Ovary (tissue), 10 donors: ENCODE measurements around the gene RPS26. TPM values are rescaled to one million over a fixed set of nuclear protein-coding genes. Genes with fewer than 3 reads are reported as not detected.

Source experiments
- DNase-seq, 5 donors: peaks; one replicate each; pipeline ENCODE4 v3.0.0-alpha.2; 2019 to 2020
- H3K27ac ChIP-seq, 2 donors: fragments of 200-600 bp; one replicate each; pipeline versions ENCODE4 v1.5.1 to v1.8.0; 2019 to 2022
- H3K27me3 ChIP-seq: fragments of 200-600 bp; one replicate; pipeline ENCODE4 v1.8.0; 2022
- H3K36me3 ChIP-seq: fragments of 200-600 bp; sonication (generic); one replicate; pipeline ENCODE4 v1.5.1; 2019
- H3K4me1 ChIP-seq: one replicate; pipeline ENCODE4 v1.8.1; 2013; ENCODE audit warnings: mild to moderate bottlenecking, moderate library complexity; ENCODE audit not compliant: insufficient read depth
- H3K4me3 ChIP-seq: fragments of 200-600 bp; sonication (generic); one replicate; pipeline ENCODE4 v1.5.1; 2017
- H3K9me3 ChIP-seq, 2 donors: fragments of 200-600 bp in 1 of 2; sonication (generic) in 1 of 2; one replicate each; pipeline versions ENCODE4 v1.5.1 to v1.8.1; 2013 to 2019; ENCODE audit warnings: mild to moderate bottlenecking in 1 of 2, moderate library complexity in 1 of 2
- EP300 ChIP-seq: sonication (generic); formaldehyde crosslinking; IDR thresholded peaks from one replicate; pipeline ENCODE4 v1.6.1; 2017; ENCODE audit warnings: antibody characterized with exemption
- POLR2A ChIP-seq: fragments of 450-650 bp; IDR thresholded peaks from one replicate; pipeline ENCODE4 v1.6.1; 2017; ENCODE audit warnings: antibody characterized with exemption, mild to moderate bottlenecking, moderate library complexity
- WGBS, 3 donors: extraction: QIAGEN DNeasy Blood & Tissue Kit in 1 of 3; methylation state at CpG; one replicate each; pipeline versions ENCODE4 v1.1.5 to v1.1.7; 2013 to 2017; 5-methylcytosine and 5-hydroxymethylcytosine counted together
- intact Hi-C, 4 donors: fragments of 100-400 bp; cut with DNase I; formaldehyde crosslinking; loops; one replicate each; pipeline versions ENCODE4 v1.11.0 to v1.15.1; 2022 to 2023
- long read RNA-seq, 3 donors: library from polyadenylated mRNA in 2 of 3; unstranded in 2 of 3; transcript quantifications; one replicate each; pipeline ENCODE4 v2.0.0 and lab custom pipeline, GENCODE V29; 2021 to 2026
- polyA plus RNA-seq, 2 donors: library from polyadenylated mRNA; stranded (reverse); fragments of 200-250 nt in 1 of 2; fragments of 350-450 nt in 1 of 2; fragmentation: Illumina TruSeq in 1 of 2; extraction: RNeasy Lipid Tissue Mini Kit (QIAGEN cat#74804) in 1 of 2; gene quantifications; one replicate each; pipeline ENCODE4 v1.2.3, GENCODE V29; 2013 to 2014
- total RNA-seq, 7 donors: library from RNA; depleted of rRNA in 2 of 7; stranded (reverse); fragments of >200 nt in 2 of 7; fragmentation: NEBNext Ultra II Directional in 3 of 7; extraction: Animal tissue kit (Norgen Biotek cat#: 25700) in 3 of 7; gene quantifications; one replicate each; pipeline versions ENCODE4 v1.1.0 to v1.2.4, GENCODE V29; 2016 to 2023
- TF ChIP-seq, protein P1 (sequence below), 3 donors: fragments of 450-650 bp in 2 of 3; fragments of 200-600 bp in 1 of 3; IDR thresholded peaks; one replicate each; pipeline versions ENCODE4 v1.5.1 to v1.8.0; 2016 to 2022; ENCODE audit warnings: antibody characterized with exemption in 3 of 3, mild to moderate bottlenecking in 1 of 3
- donor health status: DM: no; HTN: no; CAD: no; lungs with moderate emphysema.
- donor health status: DM: no; HTN: no; CAD: no.
- donor health status: Bipolar disorder and iron deficiency.
- donor health status: DM: yes; HTN: yes; CAD: no.
- donor health status: DM: no; HTN: no; CAD: no.
- donor health status: DM: yes; HTN: yes; CAD: no.

RPS26 gene
- total RNA-seq (1,000 to 10,000 TPM in 1 of 7 donors, 100 to 1,000 TPM in 2, 10 to 100 TPM in 4; 16.2 to 2,562 (median 59.7) TPM), polyA plus RNA-seq (1,000 to 10,000 TPM in 1 of 2 donors, 100 to 1,000 TPM in 1; 198 to 1,468 TPM)
- long read RNA-seq, donor 1, partial matches to known transcripts: 5 of 17 reads
- long read RNA-seq, donor 1, other reads (novel, unspliced or antisense): 7 of 17 reads
- long read RNA-seq, donor 2, transcript RPS26-204 (4 exons, 1,140 nt): major isoform, 22 of 23 reads
- long read RNA-seq, donor 2, partial matches to known transcripts: 0 of 23 reads
- long read RNA-seq, donor 2, other reads (novel, unspliced or antisense): 0 of 23 reads
- long read RNA-seq, donor 3, partial matches to known transcripts: 0 of 6 reads
- long read RNA-seq, donor 3, other reads (novel, unspliced or antisense): 0 of 6 reads

DNA sequence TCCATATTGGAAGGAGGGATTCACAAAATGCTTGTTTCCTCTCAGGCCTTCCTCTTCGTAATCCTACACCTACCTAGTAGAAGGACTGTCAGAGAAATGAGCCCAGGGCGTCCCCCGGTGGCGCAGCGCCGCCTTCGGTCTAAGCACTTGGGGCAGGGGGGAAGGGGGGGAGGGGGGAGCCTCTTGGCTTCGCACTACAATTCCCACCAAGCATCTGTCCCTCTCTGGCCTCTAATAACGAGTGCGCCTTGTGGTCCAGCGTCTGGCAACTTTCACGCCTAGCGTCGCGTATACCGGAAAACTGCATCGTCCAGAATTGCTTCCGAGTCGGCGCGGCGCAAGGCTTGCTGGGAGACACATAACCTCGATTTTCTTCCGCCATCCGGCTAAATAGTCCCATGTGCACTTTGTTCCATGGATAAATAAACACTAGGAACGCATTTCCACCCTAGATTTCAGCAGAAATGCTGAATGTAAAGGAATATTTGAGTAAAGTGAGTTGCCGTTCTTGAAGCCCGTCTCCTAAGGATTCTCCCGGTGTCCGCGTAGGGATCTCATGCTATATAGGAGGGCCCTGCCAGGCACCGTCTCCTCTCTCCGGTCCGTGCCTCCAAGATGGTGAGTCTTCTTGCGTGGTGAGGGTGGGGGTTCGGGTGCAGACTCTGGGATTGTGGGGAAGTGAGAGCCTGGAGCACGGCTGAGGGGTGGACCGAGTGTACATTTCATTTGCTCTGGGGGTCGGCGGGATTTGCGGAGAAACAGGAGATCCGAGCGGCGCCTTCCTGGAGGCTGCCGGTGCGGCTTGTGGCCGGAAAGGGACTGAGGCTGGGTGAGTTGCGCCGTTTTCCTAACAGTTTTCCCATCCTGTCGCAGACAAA is at the start of gene RPS26:
Gene RPS26, plus strand, starts transcription at position 367 of the 878 bp plus-strand sequence. Its CDS starts 249 bp downstream, at position 616.
- WGBS, 3 donors: 0% methylated on average over 50 of the region's 50 CpGs
- no peaks in the 10 kb centered on the region for H3K36me3 ChIP-seq
- H3K27me3 ChIP-seq: no peaks in the 10 kb centered on the region
- peak within 1 kb of the TSS; percentile 84 to 94 for H3K27ac ChIP-seq
- DNase-seq: peak; percentile 96 to 98 (median 97)
- TF ChIP-seq POLR2A (peak; percentile 94), EP300 (peak; percentile 54)
- TF ChIP-seq, protein P1, sequence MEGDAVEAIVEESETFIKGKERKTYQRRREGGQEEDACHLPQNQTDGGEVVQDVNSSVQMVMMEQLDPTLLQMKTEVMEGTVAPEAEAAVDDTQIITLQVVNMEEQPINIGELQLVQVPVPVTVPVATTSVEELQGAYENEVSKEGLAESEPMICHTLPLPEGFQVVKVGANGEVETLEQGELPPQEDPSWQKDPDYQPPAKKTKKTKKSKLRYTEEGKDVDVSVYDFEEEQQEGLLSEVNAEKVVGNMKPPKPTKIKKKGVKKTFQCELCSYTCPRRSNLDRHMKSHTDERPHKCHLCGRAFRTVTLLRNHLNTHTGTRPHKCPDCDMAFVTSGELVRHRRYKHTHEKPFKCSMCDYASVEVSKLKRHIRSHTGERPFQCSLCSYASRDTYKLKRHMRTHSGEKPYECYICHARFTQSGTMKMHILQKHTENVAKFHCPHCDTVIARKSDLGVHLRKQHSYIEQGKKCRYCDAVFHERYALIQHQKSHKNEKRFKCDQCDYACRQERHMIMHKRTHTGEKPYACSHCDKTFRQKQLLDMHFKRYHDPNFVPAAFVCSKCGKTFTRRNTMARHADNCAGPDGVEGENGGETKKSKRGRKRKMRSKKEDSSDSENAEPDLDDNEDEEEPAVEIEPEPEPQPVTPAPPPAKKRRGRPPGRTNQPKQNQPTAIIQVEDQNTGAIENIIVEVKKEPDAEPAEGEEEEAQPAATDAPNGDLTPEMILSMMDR (IDR thresholded peaks at IDR 0.05): peak in 2 of 3 donors; percentile 35 to 36
- intact Hi-C loops: loop anchor here in 3 of 4 donors (2.0 to 10.0 kb wide), 3 partner anchors 45 to 297 kb away; partner anchors contain the start of genes SUOX (in 3 of the 3) and GDF11 (in 1 of the 3)
- H3K9me3 ChIP-seq: no peaks in the 10 kb centered on the region
- no peaks in the 10 kb centered on the region for H3K4me1 ChIP-seq
- peak within 1 kb of the TSS; percentile 85 for H3K4me3 ChIP-seq

DNA sequence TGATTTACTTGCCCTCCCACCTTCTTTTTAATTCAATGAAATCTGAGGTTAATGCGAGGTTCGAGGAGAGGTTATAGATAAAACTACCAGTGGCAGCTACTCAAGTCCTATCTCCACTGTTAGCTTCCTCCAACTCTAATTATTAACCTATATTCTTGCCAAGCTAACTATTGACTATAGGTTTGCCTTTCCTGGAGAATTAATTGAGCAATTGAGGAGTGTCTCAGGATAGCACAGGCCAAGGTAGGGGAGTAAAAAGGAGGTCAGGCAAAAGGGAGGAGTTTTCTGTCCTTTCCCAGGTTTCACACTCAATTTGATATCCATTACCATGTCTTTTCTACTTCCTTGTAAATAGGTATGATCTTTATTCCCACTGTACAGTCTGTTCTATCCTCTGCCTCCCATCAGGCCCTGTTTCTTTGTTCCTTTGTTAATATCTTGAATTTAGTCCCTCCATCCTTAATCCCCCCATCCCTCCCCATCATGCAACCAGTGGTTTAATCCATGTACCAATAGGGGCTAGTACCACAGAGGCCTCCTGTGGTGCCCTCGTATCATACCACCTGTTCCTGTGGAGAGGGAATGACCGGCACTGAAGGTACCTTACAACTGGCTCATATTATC is 48.4 kb upstream of the RPS26 start:
- Histone ChIP-seq H3K36me3 (no peaks in the 10 kb centered on the region), H3K4me1 (peaks cover 3% of the 10 kb centered on the region), H3K27ac (no peak overlapping the region), H3K9me3 (no peaks in the 10 kb centered on the region), H3K27me3 (no peaks in the 10 kb centered on the region), H3K4me3 (no peak overlapping the region)
- DNase-seq: no peak
- intact Hi-C loops: loop anchor here in 1 of 4 donors (10.0 kb wide), 1 partner anchor 51 kb away; the partner anchor contains the start of gene RPS26
- no peak for TF ChIP-seq EP300
- no peak for TF ChIP-seq POLR2A
- TF ChIP-seq, protein P1 (IDR thresholded peaks at IDR 0.05): no peak
- WGBS, 3 donors: 33 to 50% (median 42%) methylated on average over 4 of the region's 4 CpGs

DNA sequence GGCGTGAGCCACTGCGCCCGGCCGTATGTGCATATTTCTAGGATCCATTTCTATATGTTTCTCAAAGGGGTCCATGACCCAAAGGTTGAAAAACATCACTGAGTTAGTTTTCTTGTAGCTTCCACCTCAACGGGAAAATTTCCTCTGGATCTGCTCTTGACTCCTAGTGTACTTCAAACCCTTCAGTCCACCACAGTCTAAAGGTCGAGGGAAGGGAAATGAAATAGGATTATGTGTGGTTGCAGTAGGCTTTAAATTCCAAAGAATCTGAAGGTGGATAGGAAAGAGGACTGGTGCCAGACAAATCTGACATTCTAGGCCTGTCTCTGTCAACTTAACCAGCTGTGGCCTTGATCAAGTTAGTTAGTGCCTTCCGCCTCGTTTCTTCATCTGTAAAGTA is 46.4 kb upstream of the RPS26 start:
- no peak for TF ChIP-seq EP300
- no peak for TF ChIP-seq POLR2A
- TF ChIP-seq, protein P1 (IDR thresholded peaks at IDR 0.05): no peak
- intact Hi-C loops: loop anchor here in 2 of 4 donors (5.0 to 10.0 kb wide), 2 partner anchors 42 to 49 kb away; partner anchors contain the start of gene RPS26 (in 1 of the 2)
- H3K27me3 ChIP-seq: no peaks in the 10 kb centered on the region
- H3K9me3 ChIP-seq: no peaks in the 10 kb centered on the region
- 59 to 72% (median 63%) methylated on average over 8 of the region's 8 CpGs for WGBS, 3 donors
- peaks cover 3% of the 10 kb centered on the region for H3K4me1 ChIP-seq
- H3K27ac ChIP-seq: no peak overlapping the region
- DNase-seq: no peak
- H3K4me3 ChIP-seq: no peak overlapping the region
- no peaks in the 10 kb centered on the region for H3K36me3 ChIP-seq

DNA sequence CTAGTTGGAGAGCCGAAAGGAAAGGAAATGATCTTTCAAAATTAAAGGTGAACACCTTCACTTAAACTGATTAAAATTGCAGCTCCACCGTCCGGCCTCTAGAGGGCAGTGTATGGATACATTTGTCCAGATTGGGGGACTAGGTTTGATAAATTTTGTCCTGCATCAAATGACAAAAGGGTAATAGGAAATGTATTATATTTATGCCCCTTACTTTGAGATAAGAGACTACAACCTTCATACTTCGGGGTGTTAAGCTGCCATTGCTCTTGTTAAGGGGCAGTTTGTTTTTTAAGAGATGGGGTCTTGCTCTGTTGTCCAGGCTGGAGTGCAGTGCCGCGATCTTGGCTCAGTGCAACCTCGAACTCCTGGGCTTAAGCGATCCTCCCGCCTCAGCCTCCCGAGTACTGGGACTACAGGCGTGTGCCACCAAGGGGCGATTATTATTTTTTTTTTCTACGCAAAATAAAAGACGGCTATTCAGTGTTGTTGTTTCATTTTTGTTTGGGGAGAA is 45.5 kb upstream of the RPS26 start:
- Histone ChIP-seq H3K36me3 (no peaks in the 10 kb centered on the region), H3K27ac (peak overlapping the region in 1 of 2 donors; percentile 80), H3K9me3 (no peaks in the 10 kb centered on the region), H3K4me1 (peaks cover 3% of the 10 kb centered on the region), H3K27me3 (no peaks in the 10 kb centered on the region), H3K4me3 (peak overlapping the region; percentile 52)
- 12 to 19% (median 13%) methylated on average over 14 of the region's 14 CpGs for WGBS, 3 donors
- peak in 3 of 5 donors; percentile 35 to 65 (median 55) for DNase-seq
- intact Hi-C loops: loop anchor here (2.0 to 10.0 kb wide), 3 partner anchors 41 to 49 kb away; partner anchors contain the start of gene RPS26 (in 3 of the 4)
- TF ChIP-seq, protein P1 (IDR thresholded peaks at IDR 0.05): peak; percentile 68 to 84 (median 80)
- TF ChIP-seq EP300: no peak
